T-helper 22 cell (primary cell): ENCODE results near the gene FAM210A.
"Not testable (repeated sequence)": the region's sequence is repeated elsewhere in the genome, so short reads cannot be mapped to it uniquely, and the experiment has no call there.

Experiments used
- DNase-seq: peaks from one replicate; pipeline ENCODE4 v3.0.0-alpha.2; 2020; ENCODE audit warnings: low read depth

FAM210A gene

GRCh38 chr18:13703899-13704298, 22.5 kb downstream of the FAM210A start:
- no peak for DNase-seq

- no peak for DNase-seq
Measured at GRCh38 chr18:13700153-13700552, 26.2 kb downstream of the FAM210A start.

GRCh38 chr18:13696961-13697360, 29.4 kb downstream of the FAM210A start:
- DNase-seq: no peak

GRCh38 chr18:13695337-13695736, 31.0 kb downstream of the FAM210A start:
- not testable (repeated sequence) for DNase-seq

- DNase-seq: not testable (repeated sequence)
Measured at GRCh38 chr18:13690060-13690459, 36.3 kb downstream of the FAM210A start.

- DNase-seq: no peak
Measured at GRCh38 chr18:13688191-13689136, 37.9 kb downstream of the FAM210A start.

- DNase-seq: no peak
Measured at GRCh38 chr18:13684546-13684945, 41.8 kb downstream of the FAM210A start.

- no peak for DNase-seq
Measured at GRCh38 chr18:13681701-13682100, 44.7 kb downstream of the FAM210A start.

- no peak for DNase-seq
Measured at GRCh38 chr18:13680612-13681011, 45.7 kb downstream of the FAM210A start.

- not testable (repeated sequence) for DNase-seq
Measured at GRCh38 chr18:13677350-13677749, 49.0 kb downstream of the FAM210A start.

- no peak for DNase-seq
Measured at GRCh38 chr18:13676471-13676870, 49.9 kb downstream of the FAM210A start.

- no peak for DNase-seq
Measured at GRCh38 chr18:13672657-13673056, 53.7 kb downstream of the FAM210A start.

GRCh38 chr18:13661779-13662256, 64.5 kb downstream of the FAM210A start:
- DNase-seq: no peak

GRCh38 chr18:13661051-13661778, 65.1 kb downstream of the FAM210A start:
- no peak for DNase-seq

GRCh38 chr18:13660510-13660909, 65.8 kb downstream of the FAM210A start:
- no peak for DNase-seq

- no peak for DNase-seq
Measured at GRCh38 chr18:13658436-13659204, 67.7 kb downstream of the FAM210A start.

GRCh38 chr18:13657974-13658373, 68.4 kb downstream of the FAM210A start:
- no peak for DNase-seq

GRCh38 chr18:13653746-13654433, 72.5 kb downstream of the FAM210A start:
- DNase-seq: no peak

GRCh38 chr18:13649397-13650390, 76.7 kb downstream of the FAM210A start:
- no peak for DNase-seq

GRCh38 chr18:13647761-13648160, 78.6 kb downstream of the FAM210A start:
- no peak for DNase-seq
